Tibial nerve (tissue), 3 donors: ENCODE data around the gene SLC2A4.

Source experiments
- POLR2A ChIP-seq, 2 donors: fragments of 450-650 bp; IDR thresholded peaks; one replicate each; pipeline ENCODE4 v1.6.1; 2017; ENCODE audit warnings: antibody characterized with exemption in 2 of 2, mild to moderate bottlenecking in 2 of 2, moderate library complexity in 2 of 2
- TF ChIP-seq, protein P1 (sequence below), 5 experiments: fragments of 200-600 bp in 3 of 5; fragments of 450-650 bp in 2 of 5; sonication (generic) in 3 of 5; IDR thresholded peaks; one replicate each; pipeline ENCODE4 v1.5.1; 2016 to 2019; ENCODE audit warnings: antibody characterized with exemption in 5 of 5, mild to moderate bottlenecking in 3 of 5, moderate library complexity in 2 of 5

GRCh38 chr17:7306911-7307685 lies 25.6 kb downstream of the SLC2A4 start, which contains the start of gene EIF5A:
- TF ChIP-seq, protein P1, sequence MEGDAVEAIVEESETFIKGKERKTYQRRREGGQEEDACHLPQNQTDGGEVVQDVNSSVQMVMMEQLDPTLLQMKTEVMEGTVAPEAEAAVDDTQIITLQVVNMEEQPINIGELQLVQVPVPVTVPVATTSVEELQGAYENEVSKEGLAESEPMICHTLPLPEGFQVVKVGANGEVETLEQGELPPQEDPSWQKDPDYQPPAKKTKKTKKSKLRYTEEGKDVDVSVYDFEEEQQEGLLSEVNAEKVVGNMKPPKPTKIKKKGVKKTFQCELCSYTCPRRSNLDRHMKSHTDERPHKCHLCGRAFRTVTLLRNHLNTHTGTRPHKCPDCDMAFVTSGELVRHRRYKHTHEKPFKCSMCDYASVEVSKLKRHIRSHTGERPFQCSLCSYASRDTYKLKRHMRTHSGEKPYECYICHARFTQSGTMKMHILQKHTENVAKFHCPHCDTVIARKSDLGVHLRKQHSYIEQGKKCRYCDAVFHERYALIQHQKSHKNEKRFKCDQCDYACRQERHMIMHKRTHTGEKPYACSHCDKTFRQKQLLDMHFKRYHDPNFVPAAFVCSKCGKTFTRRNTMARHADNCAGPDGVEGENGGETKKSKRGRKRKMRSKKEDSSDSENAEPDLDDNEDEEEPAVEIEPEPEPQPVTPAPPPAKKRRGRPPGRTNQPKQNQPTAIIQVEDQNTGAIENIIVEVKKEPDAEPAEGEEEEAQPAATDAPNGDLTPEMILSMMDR (IDR thresholded peaks at IDR 0.05), result no peak
- peak; percentile 78 to 92 for TF ChIP-seq POLR2A (IDR thresholded peaks at IDR 0.05)
